Stimulated activated CD8-positive, alpha-beta memory T cell treated with anti-CD3 and anti-CD28 coated beads, Interleukin-15, amount 100 ng/mL, for 1 hour (primary cell): ENCODE measurements around the gene ANKRD34C.

Experiments
- DNase-seq: peaks from one replicate; pipeline ENCODE4 v3.0.0-alpha.2; 2020; ENCODE audit warnings: low read depth

Gene ANKRD34C

GRCh38 chr15:79282371-79283251 is at the start of gene ANKRD34C:
ANKRD34C (plus strand) TSS chr15:79282722; CDS start chr15:79293285, 10,563 bp downstream.
- no peak for DNase-seq

GRCh38 chr15:79233236-79233635 is 49.3 kb upstream of the ANKRD34C start:
- no peak for DNase-seq

- DNase-seq, result no peak
These were observed 42.5 kb upstream of the ANKRD34C start for GRCh38 chr15:79240036-79240435.

- DNase-seq, result no peak
These were observed 38.8 kb upstream of the ANKRD34C start for GRCh38 chr15:79243723-79244122.

- DNase-seq, result no peak
These were observed 37.6 kb upstream of the ANKRD34C start for GRCh38 chr15:79244876-79245275.

- no peak for DNase-seq
These were observed 34.3 kb upstream of the ANKRD34C start for GRCh38 chr15:79248183-79248582.

GRCh38 chr15:79257454-79257853 is 25.1 kb upstream of the ANKRD34C start:
- no peak for DNase-seq

- no peak for DNase-seq
These were observed 20.7 kb upstream of the ANKRD34C start for GRCh38 chr15:79261836-79262235.

- DNase-seq, result no peak
These were observed 17.4 kb upstream of the ANKRD34C start for GRCh38 chr15:79265167-79265566.

- no peak for DNase-seq
These were observed 16.4 kb upstream of the ANKRD34C start for GRCh38 chr15:79265987-79266579.

- DNase-seq, result no peak
These were observed 928 bp downstream of the ANKRD34C start for GRCh38 chr15:79283252-79284048.

- no peak for DNase-seq
These were observed 8.2 kb downstream of the ANKRD34C start for GRCh38 chr15:79290642-79291275.

GRCh38 chr15:79292011-79292410 is 9.5 kb downstream of the ANKRD34C start:
- DNase-seq, result no peak

- no peak for DNase-seq
These were observed 11.6 kb downstream of the ANKRD34C start for GRCh38 chr15:79294075-79294474.

GRCh38 chr15:79296583-79296982 is 14.1 kb downstream of the ANKRD34C start:
- no peak for DNase-seq

- no peak for DNase-seq
These were observed 16.8 kb downstream of the ANKRD34C start for GRCh38 chr15:79299126-79299840.

- no peak for DNase-seq
These were observed 17.3 kb downstream of the ANKRD34C start for GRCh38 chr15:79299841-79300235.

GRCh38 chr15:79307251-79307650 is 24.7 kb downstream of the ANKRD34C start:
- no peak for DNase-seq

GRCh38 chr15:79308874-79309273 is 26.4 kb downstream of the ANKRD34C start:
- DNase-seq, result no peak

GRCh38 chr15:79310612-79310984 is 28.1 kb downstream of the ANKRD34C start:
- no peak for DNase-seq
